Measurements from ENCODE around the gene GSTM4. TPM values are rescaled to one million over a fixed set of nuclear protein-coding genes. Genes with fewer than 3 reads are reported as not detected.

Gene GSTM4
- total and polyA plus RNA-seq, 4 donors = 12.2 to 42.8 (median 30.9) TPM

- H3K27me3 ChIP-seq (ENCODE audit: control insufficient read depth in 4 of 4, insufficient read depth in 4 of 4, low read length in 3 of 4) = no peaks in the 10 kb centered on the region
- WGBS = 96% methylated on average over 3 of the region's 3 CpGs
- H3K36me3 ChIP-seq (ENCODE audit: control insufficient read depth in 4 of 4, insufficient read depth in 3 of 4, low read depth in 1 of 4, low read length in 3 of 4) = no peaks in the 10 kb centered on the region
- no peak for DNase-seq (ENCODE audit: low spot score)
- no peak overlapping the region for H3K4me3 ChIP-seq (ENCODE audit: low read depth in 1 of 3, low read length in 3 of 3)
- TF ChIP-seq MAX (IDR thresholded peaks at IDR 0.05) (no peak), JUND (IDR thresholded peaks at IDR 0.05) (no peak), ATF3 (IDR thresholded peaks at IDR 0.05) (no peak), HNF4A (conservative IDR thresholded peaks at IDR 0.05) (no peak), EGR1 (IDR thresholded peaks at IDR 0.05; ENCODE audit: low read depth in 2 of 2) (no peak), SP1 (IDR thresholded peaks at IDR 0.05) (no peak), GABPA (IDR thresholded peaks at IDR 0.05 in 1 of 2, conservative IDR thresholded peaks at IDR 0.05 in 1 of 2) (no peak)
- H3K27ac ChIP-seq (ENCODE audit: low read depth in 1 of 2, low read length in 2 of 2) = no peak overlapping the region
- H3K9ac ChIP-seq (ENCODE audit: low read depth in 1 of 2, low read length in 2 of 2) = no peak overlapping the region
- no peaks in the 10 kb centered on the region for H3K9me3 ChIP-seq (ENCODE audit: control insufficient read depth in 4 of 4, low read length in 3 of 4)
- peaks cover 0 to 2% (median 0%) of the 10 kb centered on the region in 4 donors for H3K4me1 ChIP-seq (ENCODE audit: control insufficient read depth in 4 of 4, insufficient read depth in 4 of 4, low read length in 3 of 4)
Observed at GRCh38 chr1:109609881-109610280, 46.0 kb upstream of the GSTM4 start.

- Histone ChIP-seq H3K9me3 (ENCODE audit: control insufficient read depth in 4 of 4, low read length in 3 of 4) (no peaks in the 10 kb centered on the region), H3K27me3 (ENCODE audit: control insufficient read depth in 4 of 4, insufficient read depth in 4 of 4, low read length in 3 of 4) (no peaks in the 10 kb centered on the region), H3K4me3 (ENCODE audit: low read depth in 1 of 3, low read length in 3 of 3) (no peak overlapping the region), H3K4me1 (ENCODE audit: control insufficient read depth in 4 of 4, insufficient read depth in 4 of 4, low read length in 3 of 4) (peaks cover 0 to 3% (median 1%) of the 10 kb centered on the region in 4 donors), H3K36me3 (ENCODE audit: control insufficient read depth in 4 of 4, insufficient read depth in 3 of 4, low read depth in 1 of 4, low read length in 3 of 4) (no peaks in the 10 kb centered on the region), H3K9ac (ENCODE audit: low read depth in 1 of 2, low read length in 2 of 2) (no peak overlapping the region), H3K27ac (ENCODE audit: low read depth in 1 of 2, low read length in 2 of 2) (no peak overlapping the region)
- 79% methylated on average over 3 of the region's 3 CpGs for WGBS
- DNase-seq (ENCODE audit: low spot score) = no peak
- TF ChIP-seq RAD21 (IDR thresholded peaks at IDR 0.05) = no peak
Observed at GRCh38 chr1:109610609-109611307, 45.1 kb upstream of the GSTM4 start.

- no peak for TF ChIP-seq FOXA1 (IDR thresholded peaks at IDR 0.05)
- no peak for TF ChIP-seq HNF4A (conservative IDR thresholded peaks at IDR 0.05)
- no peak for TF ChIP-seq GABPA (IDR thresholded peaks at IDR 0.05 in 1 of 2, conservative IDR thresholded peaks at IDR 0.05 in 1 of 2)
- no peak for TF ChIP-seq SP1 (IDR thresholded peaks at IDR 0.05)
- no peak for TF ChIP-seq RAD21 (IDR thresholded peaks at IDR 0.05)
- TF ChIP-seq HNF4G (IDR thresholded peaks at IDR 0.05) = no peak
- no peak for TF ChIP-seq ZBTB33 (IDR thresholded peaks at IDR 0.05)
- no peak for TF ChIP-seq TAF1 (conservative IDR thresholded peaks at IDR 0.05)
- no peak for TF ChIP-seq FOXA2 (IDR thresholded peaks at IDR 0.05)
- no peak for TF ChIP-seq REST (IDR thresholded peaks at IDR 0.05)
- 96% methylated on average over 13 of the region's 13 CpGs for WGBS
Observed at GRCh38 chr1:109611308-109611990, 44.5 kb upstream of the GSTM4 start.

More at GRCh38 chr1:109611308-109611990, 44.5 kb upstream of the GSTM4 start:
- no peaks in the 10 kb centered on the region for H3K27me3 ChIP-seq (ENCODE audit: control insufficient read depth in 4 of 4, insufficient read depth in 4 of 4, low read length in 3 of 4)
- no peak overlapping the region for H3K27ac ChIP-seq (ENCODE audit: low read depth in 1 of 2, low read length in 2 of 2)
- peaks cover 2 to 8% (median 5%) of the 10 kb centered on the region in 4 donors for H3K4me1 ChIP-seq (ENCODE audit: control insufficient read depth in 4 of 4, insufficient read depth in 4 of 4, low read length in 3 of 4)
- no peaks in the 10 kb centered on the region for H3K36me3 ChIP-seq (ENCODE audit: control insufficient read depth in 4 of 4, insufficient read depth in 3 of 4, low read depth in 1 of 4, low read length in 3 of 4)
- H3K9me3 ChIP-seq (ENCODE audit: control insufficient read depth in 4 of 4, low read length in 3 of 4) = no peaks in the 10 kb centered on the region
- H3K9ac ChIP-seq (ENCODE audit: low read depth in 1 of 2, low read length in 2 of 2) = no peak overlapping the region
- DNase-seq (ENCODE audit: low spot score) = no peak
- H3K4me3 ChIP-seq (ENCODE audit: low read depth in 1 of 3, low read length in 3 of 3) = no peak overlapping the region
